Effector memory CD4-positive, alpha-beta T cell (primary cell): ENCODE results near the gene SIKE1.
A peak's percentile ranks its signal among the peaks of the same experiment; 100 is the strongest.
"Not testable (repeated sequence)": the region's sequence is repeated elsewhere in the genome, so short reads cannot be mapped to it uniquely, and the experiment has no call there.

ENCODE experiments used
- DNase-seq, 3 donors: peaks; one replicate each; pipeline ENCODE4 v3.0.0-alpha.2; 2020
- H3K27ac ChIP-seq: 2 replicates; pipeline ENCODE4 v1.7.0; 2013; ENCODE audit warnings: mild to moderate bottlenecking, low read length, moderate library complexity; ENCODE audit not compliant: insufficient read depth, poor library complexity, severe bottlenecking
- H3K27me3 ChIP-seq: replicated peaks from 2 replicates; pipeline ENCODE4 v1.7.0; 2013; ENCODE audit warnings: mild to moderate bottlenecking, low read length; ENCODE audit not compliant: insufficient read depth, control insufficient read depth, poor library complexity, severe bottlenecking
- H3K36me3 ChIP-seq: 2 replicates; pipeline ENCODE4 v1.7.0; 2013; ENCODE audit warnings: mild to moderate bottlenecking, low read length, moderate library complexity; ENCODE audit not compliant: control insufficient read depth, insufficient read depth
- H3K4me1 ChIP-seq: 2 replicates; pipeline ENCODE4 v1.7.0; 2013; ENCODE audit warnings: low read length, mild to moderate bottlenecking; ENCODE audit not compliant: control insufficient read depth, insufficient read depth, poor library complexity, severe bottlenecking
- H3K4me3 ChIP-seq: 2 replicates; pipeline ENCODE4 v1.7.0; 2013; ENCODE audit warnings: low read length, low read depth, mild to moderate bottlenecking; ENCODE audit not compliant: insufficient read depth, poor library complexity, severe bottlenecking
- H3K9me3 ChIP-seq: 2 replicates; pipeline ENCODE4 v1.7.0; 2013; ENCODE audit warnings: mild to moderate bottlenecking, low read length, moderate library complexity; ENCODE audit not compliant: control insufficient read depth

SIKE1 gene

DNA sequence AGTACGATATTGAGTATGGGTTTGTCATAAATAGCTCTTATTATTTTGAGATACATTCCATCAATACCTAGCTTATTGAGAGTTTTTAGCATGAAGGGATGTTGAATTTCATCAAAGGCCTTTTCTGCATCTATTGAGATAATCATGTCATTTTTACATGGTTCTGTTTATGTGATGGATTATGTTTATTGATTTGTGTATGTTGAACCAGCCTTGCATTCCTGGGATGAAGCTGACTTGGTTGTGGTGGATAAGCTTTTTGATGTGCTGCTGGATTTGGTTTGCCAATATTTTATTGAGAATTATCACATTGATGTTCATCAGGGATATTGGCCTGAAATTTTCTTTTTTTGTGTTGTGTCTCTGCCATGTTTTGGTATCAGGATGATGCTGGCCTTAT, 6.0 kb upstream of the SIKE1 start:
- H3K4me1 ChIP-seq, DNase-seq, H3K4me3 ChIP-seq, H3K27me3 ChIP-seq, H3K36me3 ChIP-seq, H3K27ac ChIP-seq, H3K9me3 ChIP-seq: not testable (repeated sequence)

DNA sequence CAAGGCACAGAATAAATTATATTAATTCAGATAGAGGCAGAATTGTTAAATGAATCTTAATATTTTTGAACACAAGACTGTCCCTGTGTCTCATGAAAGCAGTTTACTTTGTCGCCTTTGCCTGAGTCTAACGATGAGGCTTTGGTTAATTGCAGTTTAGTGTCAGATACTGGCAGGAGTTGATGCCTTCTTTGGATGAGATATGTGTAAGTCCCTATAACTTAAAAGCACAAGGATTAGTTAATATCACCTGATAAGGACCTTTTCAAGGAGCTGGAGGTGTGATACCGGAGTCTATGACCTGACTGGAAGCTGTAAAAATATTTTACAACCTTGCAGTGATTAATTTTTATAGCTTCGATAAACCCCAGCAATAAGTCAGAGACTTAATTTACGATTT, 2.0 kb upstream of the SIKE1 start:
- no peaks in the 10 kb centered on the region for H3K4me1 ChIP-seq
- H3K4me3 ChIP-seq, result no peak overlapping the region
- H3K27me3 ChIP-seq, result no peaks in the 10 kb centered on the region
- peaks cover 5% of the 10 kb centered on the region for H3K36me3 ChIP-seq
- no peak for DNase-seq
- H3K27ac ChIP-seq, result no peak overlapping the region
- H3K9me3 ChIP-seq, result no peaks in the 10 kb centered on the region

DNA sequence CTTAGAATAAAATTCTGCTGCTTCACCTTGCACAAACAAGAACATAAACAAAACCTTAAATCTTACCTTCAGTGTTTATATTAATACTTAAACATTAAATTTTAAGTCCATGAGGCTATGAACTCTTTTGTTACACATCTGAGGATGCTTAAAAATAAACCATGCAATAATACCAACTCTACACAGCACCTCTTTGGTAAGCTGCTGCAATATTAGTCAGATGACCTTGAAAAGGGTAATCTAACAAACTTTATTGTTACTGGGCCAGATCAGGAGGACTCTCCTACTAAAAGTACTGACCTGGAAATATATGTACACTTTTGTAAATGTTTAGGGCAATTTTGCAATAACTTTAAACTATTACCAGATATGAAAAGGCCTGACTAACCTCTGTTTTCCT, 763 bp downstream of the SIKE1 start:
- no peaks in the 10 kb centered on the region for H3K9me3 ChIP-seq
- no peak for DNase-seq
- H3K36me3 ChIP-seq, result peaks cover 20% of the 10 kb centered on the region
- H3K27me3 ChIP-seq, result no peaks in the 10 kb centered on the region
- peak overlapping the region; percentile 60 for H3K4me3 ChIP-seq
- H3K4me1 ChIP-seq, result no peaks in the 10 kb centered on the region
- peak overlapping the region; percentile 72 for H3K27ac ChIP-seq

DNA sequence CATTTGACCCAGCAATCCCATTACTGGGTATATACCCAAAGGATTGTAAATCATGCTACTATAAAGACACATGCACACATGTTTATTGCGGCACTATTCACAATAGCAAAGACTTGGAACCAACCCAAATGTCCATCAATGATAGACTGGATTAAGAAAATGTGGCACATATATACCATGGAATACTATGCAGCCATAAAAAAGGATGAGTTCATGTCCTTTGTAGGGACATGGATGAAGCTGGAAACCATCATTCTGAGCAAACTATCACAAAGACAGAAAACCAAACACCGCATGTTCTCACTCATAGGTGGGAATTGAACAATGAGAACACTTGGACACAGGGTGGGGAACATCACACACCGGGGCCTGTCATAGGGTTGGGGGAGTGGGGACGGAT, 3.8 kb downstream of the SIKE1 start:
- not testable (repeated sequence) for H3K4me1 ChIP-seq, H3K9me3 ChIP-seq, H3K27me3 ChIP-seq, H3K4me3 ChIP-seq, DNase-seq, H3K27ac ChIP-seq
- peaks cover 30% of the 10 kb centered on the region for H3K36me3 ChIP-seq

DNA sequence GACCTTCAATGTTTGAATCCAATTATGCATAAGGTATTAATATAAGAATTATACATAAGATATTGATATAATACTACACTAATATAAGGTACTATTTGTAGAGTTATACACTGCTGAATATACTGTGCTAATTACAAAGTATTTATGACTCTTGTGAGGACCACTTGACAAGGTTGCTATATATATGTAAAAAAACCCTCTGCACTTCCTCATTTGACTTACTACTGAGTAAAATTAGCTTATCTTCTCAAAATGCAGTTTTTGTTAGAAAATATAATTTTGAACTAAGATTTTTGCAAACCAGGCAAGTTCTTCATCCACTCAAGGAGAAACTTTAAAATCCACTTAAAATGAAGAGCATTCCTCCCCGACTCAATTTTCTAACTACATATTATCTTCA, 8.5 kb downstream of the SIKE1 start:
- H3K4me3 ChIP-seq, result no peak overlapping the region
- DNase-seq, result no peak
- H3K36me3 ChIP-seq, result peaks cover 26% of the 10 kb centered on the region
- H3K27ac ChIP-seq, result no peak overlapping the region
- H3K4me1 ChIP-seq, result no peaks in the 10 kb centered on the region
- no peaks in the 10 kb centered on the region for H3K9me3 ChIP-seq
- H3K27me3 ChIP-seq, result no peaks in the 10 kb centered on the region

DNA sequence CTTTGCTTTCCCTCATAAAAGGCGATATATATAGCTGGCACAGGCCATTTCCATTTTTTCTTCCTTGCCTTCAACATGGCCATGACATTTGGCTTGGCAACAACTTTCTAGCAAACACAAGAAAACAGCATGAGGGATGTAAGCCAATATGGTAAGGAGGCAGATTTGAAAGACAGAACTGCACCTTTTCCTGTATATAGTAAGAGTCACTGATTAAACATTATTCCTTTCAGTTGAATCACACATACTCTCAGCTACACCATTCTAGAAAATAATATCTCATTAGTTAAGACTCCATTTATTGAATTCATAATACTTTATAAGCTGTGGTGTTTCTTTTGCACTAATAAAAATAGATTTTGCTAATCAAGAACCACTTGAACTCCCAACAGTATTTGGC, 9.5 kb downstream of the SIKE1 start:
- Histone ChIP-seq H3K27ac (no peak overlapping the region), H3K4me1 (no peaks in the 10 kb centered on the region), H3K36me3 (peaks cover 24% of the 10 kb centered on the region), H3K9me3 (no peaks in the 10 kb centered on the region), H3K4me3 (no peak overlapping the region), H3K27me3 (no peaks in the 10 kb centered on the region)
- no peak for DNase-seq

DNA sequence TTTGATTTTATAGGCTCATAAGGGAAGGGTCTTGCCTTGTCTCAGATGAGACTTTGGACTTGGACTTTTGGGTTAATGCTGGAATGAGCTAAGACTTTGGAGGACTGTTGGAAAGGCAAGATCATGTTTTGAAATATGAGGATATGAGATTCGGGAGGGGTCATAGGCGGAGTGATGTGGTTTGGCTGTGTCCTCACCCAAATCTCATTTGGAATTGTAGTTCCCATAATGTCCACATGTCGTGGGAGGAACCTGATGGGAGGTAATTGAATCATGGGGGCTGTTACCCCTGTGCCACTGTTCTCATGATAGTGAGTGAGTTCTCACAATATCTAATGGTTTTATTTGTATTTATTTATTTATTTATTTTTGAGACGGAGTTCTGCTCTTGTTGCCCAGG, 15.8 kb downstream of the SIKE1 start:
- Histone ChIP-seq H3K27me3 (no peaks in the 10 kb centered on the region), H3K4me3 (no peak overlapping the region), H3K27ac (no peak overlapping the region), H3K36me3 (no peaks in the 10 kb centered on the region), H3K4me1 (no peaks in the 10 kb centered on the region), H3K9me3 (no peaks in the 10 kb centered on the region)
- DNase-seq, result no peak

DNA sequence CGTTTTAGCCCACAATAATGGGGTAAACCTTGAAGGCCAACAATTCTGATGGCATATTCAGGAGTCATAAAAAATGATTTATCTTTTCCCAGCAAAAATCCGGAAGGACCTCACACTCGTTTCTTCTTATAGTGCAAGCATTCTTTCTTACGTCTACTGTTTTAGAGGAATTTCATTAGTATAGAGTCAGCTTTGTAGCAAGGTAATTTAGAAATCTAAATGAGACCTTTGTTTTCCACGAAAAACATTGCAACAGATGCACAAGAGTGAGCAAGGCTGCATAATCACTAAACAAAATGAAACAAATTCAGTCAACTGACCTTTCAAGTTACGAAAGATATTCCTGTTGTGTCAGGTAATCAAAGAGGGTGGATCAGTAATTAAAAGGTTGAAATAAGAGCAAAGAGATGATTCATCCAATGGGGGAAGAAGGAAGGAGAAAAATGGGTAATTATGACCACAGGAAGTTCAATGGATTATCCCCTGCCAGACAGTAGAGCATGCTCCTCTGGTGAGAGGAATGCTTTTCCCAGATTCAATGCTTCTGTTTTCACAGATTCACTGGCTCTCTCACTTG, 22.1 kb downstream of the SIKE1 start:
- Histone ChIP-seq H3K4me3 (peak overlapping the region; percentile 99), H3K4me1 (peaks cover 38% of the 10 kb centered on the region), H3K36me3 (peaks cover 4% of the 10 kb centered on the region), H3K9me3 (no peaks in the 10 kb centered on the region), H3K27ac (peak overlapping the region; percentile 100), H3K27me3 (no peaks in the 10 kb centered on the region)
- no peak for DNase-seq

DNA sequence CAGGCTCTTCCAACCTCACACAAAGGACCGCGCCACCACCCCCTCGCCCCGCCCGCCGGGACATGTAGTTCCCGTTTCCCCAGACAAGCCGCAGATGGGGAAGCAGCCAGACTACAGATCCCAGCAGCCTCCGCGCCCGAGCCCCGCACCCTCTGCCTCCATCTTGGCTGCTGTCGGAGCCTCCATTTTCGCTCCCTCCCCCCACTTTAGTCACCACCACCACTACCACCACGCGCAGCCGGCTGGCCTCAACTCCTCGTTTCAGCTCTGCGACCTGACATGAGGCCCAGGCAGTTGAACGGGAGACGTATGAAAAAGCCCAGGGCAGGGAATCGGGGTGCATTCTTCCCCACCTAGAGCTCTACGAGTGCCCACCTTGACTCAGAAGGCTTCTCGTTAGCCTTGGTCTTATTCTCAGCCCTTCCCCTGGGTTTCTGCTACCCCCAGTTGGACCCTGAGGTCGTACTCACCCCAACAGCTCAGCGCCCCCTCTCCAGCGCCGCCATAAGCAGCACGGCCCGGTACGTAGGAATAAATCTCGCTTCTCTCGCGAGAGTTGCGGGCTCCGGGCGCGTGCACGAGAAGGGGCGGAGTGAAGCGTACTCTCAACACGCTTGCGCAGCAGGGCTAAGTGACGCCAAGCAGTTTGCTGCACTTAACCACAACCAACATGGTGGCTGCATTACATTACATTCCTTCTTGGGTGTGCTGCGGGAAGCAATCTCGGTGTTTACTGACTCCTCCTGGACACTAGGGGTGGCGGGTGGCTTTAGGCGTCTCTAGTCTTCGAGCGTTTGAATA, 22.8 kb downstream of the SIKE1 start, which contains the start of gene CSDE1:
Gene CSDE1 (minus strand): TSS at position 530 of the 801 bp plus-strand sequence. CDS start 18,094 bp downstream, outside the sequence.
- DNase-seq, result peak; percentile 94 to 97 (median 95)
- H3K4me1 ChIP-seq, result peaks cover 44% of the 10 kb centered on the region
- peak within 1 kb of the TSS; percentile 100 for H3K27ac ChIP-seq
- H3K9me3 ChIP-seq, result no peaks in the 10 kb centered on the region
- peak within 1 kb of the TSS; percentile 99 for H3K4me3 ChIP-seq
- H3K27me3 ChIP-seq, result no peaks in the 10 kb centered on the region
- peaks cover 4% of the 10 kb centered on the region for H3K36me3 ChIP-seq

DNA sequence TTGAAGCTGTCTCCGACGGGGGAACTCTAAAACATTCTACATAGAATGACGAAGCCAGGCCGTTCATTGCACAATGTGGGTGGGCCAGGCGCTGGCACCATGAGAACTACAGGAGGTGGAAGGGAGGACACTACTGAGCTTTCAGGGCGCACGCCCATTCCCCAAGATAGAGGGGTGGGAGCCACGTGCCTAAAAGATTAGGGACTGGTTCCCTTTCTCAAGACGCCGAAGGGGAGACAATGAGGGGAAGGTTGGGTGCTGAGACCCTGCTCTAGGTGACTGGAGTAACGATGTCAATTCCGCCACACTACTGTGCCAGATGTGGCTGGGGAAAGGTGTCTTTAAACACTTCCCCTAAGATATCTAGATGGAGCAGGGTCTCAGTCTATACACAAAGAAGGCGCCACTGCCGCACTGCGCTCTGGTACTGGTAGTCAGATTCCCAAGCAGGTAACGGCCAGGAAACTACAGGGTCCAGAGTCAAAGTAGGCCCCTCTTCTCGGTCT, 23.5 kb downstream of the SIKE1 start:
- Histone ChIP-seq H3K4me1 (peaks cover 48% of the 10 kb centered on the region), H3K27ac (peak overlapping the region; percentile 100), H3K36me3 (peaks cover 4% of the 10 kb centered on the region), H3K27me3 (no peaks in the 10 kb centered on the region), H3K9me3 (no peaks in the 10 kb centered on the region), H3K4me3 (peak overlapping the region; percentile 99)
- DNase-seq, result peak in 1 of 3 donors; percentile 3
